Activated gamma-delta T cell treated with anti-CD3 and anti-CD28 coated beads, Interleukin-2, amount 50 U/mL, for 16 hours (primary cell): ENCODE measurements around the gene RNF213.
"Not testable (repeated sequence)": the region's sequence is repeated elsewhere in the genome, so short reads cannot be mapped to it uniquely, and the experiment has no call there.

Source experiments
- DNase-seq: peaks from one replicate; pipeline ENCODE4 v3.0.0-alpha.2; 2020; ENCODE audit warnings: low read depth

The RNF213 gene

DNA sequence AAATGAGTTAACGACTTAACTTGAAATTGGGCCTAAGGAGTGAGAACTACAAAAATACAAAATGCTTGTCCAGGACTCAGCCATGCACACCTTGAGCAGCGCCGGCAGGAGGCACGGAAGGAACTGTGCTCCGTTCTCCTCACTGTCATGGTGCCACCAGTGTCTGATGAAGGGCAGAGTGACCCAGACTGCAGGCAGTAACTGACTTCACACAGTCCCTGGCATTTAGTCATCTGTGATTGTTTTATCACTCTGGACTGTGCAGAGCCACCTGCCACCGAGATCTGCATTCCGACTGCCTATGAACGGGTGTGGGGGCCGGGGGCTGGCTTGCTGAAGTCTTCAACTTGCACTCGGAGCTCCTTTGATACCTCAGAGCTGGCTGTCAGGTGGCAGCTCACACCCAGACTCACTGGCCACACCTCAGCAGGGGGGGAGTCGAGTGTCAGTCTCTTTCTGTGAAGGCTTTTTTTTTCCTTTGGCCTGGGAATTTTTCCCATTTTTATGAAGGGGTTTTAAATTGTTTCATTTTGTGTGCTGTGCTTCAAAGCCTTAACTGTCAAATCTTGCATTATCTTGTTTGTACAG lies 134.1 kb downstream of the RNF213 start:
- no peak for DNase-seq

DNA sequence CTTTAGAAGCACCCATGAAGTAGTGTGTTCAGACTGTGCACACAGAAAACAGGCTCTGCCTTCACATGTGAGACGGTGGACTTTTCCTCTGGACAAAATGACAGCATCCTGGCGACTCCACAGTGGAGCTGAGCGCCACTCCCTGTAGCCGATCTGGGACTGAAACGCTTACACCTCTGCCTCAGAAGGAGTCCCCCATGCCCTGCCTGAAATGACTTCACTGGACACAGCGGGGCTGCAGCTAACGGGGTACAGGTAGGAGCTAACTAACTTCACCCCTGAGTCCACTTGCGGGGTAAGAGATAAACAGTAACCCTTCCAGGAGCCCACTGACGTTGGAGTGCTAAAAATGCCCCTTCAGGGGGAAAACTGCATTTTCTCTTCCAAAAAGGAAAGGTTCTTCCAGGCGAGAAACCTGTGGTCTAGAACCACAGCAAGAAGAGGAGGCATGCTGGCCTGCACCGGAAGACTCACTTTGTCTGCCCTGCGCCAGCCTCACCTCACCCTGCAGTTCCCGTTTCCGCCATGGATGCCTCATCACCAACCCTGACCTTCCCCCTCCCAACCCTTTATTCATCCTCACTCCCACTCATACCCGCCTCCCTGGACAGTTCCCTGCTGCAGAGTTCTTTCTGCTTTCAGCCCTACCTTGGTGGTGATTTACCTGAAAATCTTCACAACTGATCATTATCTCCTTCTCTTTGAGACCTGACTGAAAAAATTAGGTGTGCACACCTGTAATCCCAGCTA lies 134.9 kb downstream of the RNF213 start:
- no peak for DNase-seq

DNA sequence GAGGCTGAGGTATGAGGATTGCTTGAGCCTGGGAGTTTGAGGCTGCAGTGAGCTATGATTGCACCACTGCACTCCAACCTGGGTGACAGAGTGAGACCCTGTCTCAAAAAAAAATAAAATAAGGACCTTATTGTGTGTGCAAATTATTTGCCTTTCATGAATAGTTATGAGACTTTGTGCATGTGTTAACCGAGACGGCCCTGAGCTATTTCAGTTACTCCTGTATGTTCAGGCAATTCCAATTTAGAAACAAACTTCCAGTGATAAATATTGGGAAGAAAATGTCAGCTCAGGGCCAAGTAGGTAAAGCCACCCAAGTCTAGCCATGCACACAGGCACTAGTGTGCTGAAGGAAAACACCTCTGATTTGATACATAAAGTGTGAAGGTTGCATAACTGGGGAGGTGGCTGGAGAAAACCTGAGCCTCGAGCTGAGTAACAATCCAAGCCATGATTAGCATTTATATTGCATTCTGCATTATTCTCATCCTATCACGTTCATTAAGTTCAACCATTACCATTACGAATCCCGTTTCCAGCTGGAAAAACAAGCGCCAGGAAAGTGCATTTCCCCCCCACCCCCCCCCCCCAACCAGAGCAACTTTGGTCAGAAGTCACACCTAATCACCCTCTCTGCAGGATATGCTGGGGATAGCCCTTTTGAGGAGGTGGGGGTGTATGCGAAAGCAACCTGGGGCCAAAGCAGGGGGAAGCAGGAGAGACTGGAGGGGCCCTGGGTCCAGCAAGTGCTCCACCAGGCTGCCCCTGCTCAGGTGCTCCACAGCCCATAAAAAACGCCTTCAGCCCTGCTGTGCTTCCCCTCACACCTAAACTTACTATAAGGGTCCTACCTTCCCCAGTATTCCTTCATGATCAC lies 135.7 kb downstream of the RNF213 start:
- no peak for DNase-seq

DNA sequence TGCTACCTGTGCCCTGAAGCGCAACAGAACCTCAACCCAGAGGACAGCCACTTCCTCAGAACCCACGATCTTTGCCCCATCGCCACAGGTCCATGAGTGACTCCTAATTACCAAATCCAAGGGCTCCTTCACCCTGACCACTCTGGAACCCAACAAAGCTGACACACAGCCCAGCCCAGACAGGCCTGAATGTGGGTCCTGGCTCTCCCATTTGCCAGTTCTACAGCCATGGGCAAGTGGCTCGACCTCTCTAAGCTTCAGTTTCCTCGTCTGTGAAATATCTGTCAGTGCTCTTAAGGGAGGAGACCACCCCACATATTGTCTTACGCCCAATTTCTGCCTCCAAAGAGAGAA lies 136.4 kb downstream of the RNF213 start:
- DNase-seq: no peak

DNA sequence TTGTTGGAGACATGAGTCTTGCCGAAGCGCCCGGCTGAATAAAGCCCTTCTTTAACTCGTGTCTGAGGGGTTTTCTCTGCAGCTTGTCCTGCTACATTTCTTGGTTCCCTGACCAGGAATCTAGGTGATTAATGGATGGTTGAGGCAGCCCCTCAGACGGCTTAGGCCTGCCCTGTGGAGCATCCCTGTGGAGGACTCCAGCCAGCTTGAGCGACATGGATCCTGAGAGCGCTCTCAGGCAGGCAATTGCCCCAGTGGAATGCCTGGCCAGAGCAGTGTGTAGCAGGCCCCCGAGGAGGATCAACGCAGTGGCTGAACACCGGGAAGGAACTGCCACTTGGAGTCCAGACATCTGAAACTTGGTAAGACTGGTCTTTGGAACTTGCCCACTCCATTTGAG lies 137.0 kb downstream of the RNF213 start:
- no peak for DNase-seq

DNA sequence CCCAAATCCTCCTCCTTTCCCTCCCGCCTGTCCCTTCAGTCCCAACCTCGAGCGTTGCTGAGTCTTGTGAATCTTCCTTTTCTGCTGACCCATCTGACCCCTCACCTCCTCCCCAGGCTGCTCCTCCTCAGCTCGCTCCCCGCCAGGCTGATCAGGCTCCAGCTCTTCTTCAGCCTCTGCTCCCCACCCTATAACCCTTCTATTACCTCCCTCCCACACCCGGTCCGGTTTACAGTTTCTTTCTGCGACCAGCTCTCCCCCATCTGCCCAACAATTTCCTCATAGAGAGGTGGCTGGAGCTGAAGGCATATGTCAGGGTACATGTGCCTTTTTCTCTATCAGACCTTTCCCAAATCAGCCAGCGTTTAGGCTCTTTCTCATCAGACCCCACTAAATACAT lies 140.4 kb downstream of the RNF213 start:
- DNase-seq: not testable (repeated sequence)

DNA sequence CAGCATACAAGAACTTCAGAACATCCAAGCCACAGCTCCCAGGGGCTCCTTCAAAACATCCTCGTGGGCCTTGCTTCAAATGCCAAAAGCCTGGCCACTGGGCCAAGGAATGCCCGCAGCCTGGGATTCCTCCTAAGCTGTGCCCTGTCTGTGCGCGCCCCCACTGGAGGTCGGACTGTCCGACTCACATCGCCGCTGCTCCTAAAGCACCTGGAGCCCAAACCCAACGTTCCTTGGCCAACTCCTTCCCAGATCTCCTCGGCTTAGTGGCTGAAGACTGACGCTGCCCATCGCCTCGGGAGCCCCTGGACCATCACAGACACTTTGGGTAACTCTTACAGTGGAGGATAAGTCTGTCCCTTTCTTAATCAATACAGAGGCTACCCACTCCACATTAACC lies 141.4 kb downstream of the RNF213 start:
- not testable (repeated sequence) for DNase-seq

DNA sequence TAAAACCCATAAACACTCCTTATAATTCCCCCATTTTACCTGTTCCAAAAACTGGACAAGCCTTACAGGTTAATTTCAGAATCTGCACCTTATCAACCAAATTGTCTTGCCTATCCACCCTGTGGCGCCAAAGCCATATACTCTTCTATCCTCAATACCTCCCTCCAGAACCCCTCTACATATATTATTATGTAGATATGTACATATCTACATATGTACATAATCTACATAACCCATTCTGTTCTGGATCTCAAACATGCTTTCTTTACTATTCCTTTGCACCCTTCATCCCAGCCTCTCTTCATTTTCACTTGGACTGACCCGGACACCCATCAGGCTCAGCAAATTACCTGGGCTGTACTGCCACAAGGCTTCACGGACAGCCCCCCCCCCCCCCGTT lies 142.3 kb downstream of the RNF213 start:
- DNase-seq: no peak

DNA sequence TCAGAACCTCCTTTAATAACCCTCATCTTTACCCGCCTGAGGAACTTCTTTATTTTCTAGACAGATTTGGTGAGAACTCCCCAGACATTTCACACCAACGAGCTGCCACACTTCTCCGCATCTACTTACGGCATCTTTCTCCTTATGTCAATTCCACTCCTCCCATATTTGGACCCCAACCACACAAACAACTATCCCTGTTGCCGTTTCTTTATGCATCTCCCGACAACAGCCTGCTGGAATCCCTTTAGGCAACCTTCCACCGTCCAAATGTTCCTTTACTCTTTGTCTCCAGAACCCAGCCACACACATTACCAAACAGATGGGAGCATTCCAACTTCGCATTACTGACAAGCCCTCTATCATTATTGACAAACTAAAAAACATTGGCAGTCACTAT lies 145.5 kb downstream of the RNF213 start:
- no peak for DNase-seq

DNA sequence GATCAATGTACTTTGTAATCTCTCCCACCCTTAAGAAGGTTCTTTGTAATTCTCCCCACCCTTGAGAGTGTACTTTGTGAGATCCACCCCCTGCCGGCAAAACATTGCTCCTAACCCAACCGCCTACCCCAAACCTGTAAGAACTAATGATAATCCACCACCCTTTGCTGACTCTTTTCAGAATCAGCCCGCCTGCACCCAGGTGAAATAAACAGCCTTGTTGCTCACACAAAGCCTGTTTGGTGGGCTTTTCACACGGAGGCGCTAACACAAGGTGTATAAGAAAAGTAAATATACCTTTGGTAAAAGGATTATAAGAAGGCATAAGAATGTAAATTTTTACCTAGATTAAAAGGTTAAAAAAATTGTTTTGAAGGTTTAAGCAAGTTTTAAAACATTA lies 147.3 kb downstream of the RNF213 start:
- DNase-seq: not testable (repeated sequence)

DNA sequence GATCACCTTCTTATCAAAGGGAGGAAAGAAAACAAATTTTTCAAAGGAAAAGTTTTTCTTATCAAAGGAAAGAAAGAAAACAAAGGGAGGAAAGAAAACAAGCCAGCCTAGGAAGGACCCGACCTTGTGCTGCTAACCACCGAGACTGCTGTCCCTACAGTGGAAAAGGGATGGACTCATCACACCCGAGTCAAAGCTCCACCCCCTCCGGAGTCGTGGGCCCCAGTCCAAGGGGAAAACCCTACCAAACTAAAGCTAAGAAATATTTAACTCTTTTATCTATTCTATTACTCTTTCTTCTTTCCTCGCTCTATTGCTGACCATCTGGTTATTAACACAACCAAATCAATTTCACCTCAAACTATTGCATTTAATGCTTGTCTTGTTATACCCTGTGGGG lies 148.2 kb downstream of the RNF213 start:
- DNase-seq: no peak

DNA sequence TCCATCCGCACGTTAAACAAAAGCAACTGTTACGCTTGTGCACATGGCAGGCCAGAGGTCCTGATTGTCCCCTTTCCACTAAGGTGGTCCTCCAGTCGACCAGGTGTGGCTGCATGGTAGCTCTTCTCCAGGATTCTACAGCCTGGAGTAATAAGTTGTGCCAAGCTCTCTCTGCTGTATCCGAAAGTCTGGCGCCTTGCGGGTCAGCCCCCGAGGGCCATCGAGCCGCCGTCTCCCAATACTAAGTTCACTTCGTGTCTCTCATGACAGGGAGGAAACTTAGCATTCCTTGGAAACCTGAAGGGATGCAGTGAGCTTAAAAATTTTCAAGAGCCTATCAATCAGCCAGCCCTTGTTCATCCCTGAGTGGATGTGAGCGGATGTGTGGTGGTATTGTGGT lies 149.0 kb downstream of the RNF213 start:
- DNase-seq: no peak

DNA sequence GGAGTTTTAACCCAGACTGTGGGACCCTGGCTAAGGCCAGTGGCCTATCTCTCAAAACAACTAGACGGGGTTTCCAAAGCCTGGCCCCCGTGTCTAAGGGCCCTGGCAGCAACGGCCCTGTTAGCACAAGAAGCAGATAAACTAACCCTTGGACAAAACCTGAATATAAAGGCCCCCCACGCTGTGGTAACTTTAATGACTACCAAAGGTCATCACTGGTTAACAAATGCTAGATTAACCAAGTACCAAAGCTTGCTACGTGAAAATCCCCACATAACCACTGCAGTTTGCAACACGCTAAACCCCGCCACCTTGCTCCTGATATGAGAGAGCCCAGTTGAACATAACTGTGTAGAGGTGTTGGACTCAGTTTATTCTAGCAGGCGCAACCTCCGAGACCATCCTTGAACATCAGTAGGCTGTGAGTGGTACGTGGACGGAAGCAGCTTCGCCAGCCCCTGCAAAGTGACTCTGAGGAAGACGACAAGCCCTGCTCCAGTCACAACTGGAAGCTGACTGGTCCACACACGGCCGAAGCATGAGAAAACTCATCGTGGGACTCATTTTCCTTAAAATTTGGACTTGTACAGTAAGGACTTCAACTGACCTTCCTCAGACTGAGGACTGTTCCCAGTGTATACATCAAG lies 149.9 kb downstream of the RNF213 start:
- DNase-seq: not testable (repeated sequence)

DNA sequence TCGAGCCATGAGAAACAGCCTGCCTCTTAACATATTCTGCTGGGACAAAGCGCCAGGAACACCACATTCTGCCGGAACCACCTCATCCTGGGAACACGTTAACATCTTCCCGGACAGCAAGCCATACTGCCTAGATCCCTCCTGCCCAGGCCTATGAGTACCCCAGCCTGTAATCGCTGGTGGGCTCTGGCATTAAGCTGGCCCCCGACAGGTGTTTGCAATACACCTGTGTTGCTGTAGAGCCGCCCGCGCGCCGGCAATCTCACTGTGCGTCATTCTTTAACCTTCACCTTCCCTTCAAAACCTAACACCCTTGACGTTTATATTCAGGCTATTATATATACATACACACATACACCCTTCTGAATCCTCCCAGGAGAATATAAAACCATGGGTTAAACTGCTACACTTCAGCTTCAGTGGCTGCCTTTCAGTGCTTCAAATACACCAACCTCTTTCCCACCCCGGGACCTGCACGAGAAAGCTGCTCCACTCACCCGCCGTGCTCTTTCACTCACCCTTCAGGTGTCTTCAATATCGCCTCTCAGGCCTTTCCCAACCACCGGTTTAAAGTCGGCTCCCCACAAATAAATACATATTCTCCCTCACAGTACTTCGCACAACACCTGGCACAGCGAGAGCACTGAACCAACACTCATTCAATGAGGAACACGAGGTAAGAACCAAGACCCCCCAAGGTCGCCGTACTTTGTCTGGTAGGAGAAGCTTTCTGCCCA lies 153.3 kb downstream of the RNF213 start:
- no peak for DNase-seq

DNA sequence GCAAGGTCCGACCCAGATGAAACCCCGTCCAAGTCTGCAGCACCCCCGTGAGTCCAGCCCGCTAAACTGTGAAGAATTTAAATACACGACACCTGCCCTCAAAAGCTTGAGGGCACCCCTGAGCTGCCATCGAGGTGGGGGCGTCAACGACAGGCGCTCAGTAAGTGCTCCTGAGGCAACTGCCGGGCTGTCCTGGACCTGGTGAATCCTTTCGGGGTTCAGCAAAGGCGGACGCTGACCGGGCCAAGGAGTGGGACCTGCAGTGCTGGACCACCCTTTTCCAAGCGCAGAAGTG lies 153.8 kb downstream of the RNF213 start:
- no peak for DNase-seq

DNA sequence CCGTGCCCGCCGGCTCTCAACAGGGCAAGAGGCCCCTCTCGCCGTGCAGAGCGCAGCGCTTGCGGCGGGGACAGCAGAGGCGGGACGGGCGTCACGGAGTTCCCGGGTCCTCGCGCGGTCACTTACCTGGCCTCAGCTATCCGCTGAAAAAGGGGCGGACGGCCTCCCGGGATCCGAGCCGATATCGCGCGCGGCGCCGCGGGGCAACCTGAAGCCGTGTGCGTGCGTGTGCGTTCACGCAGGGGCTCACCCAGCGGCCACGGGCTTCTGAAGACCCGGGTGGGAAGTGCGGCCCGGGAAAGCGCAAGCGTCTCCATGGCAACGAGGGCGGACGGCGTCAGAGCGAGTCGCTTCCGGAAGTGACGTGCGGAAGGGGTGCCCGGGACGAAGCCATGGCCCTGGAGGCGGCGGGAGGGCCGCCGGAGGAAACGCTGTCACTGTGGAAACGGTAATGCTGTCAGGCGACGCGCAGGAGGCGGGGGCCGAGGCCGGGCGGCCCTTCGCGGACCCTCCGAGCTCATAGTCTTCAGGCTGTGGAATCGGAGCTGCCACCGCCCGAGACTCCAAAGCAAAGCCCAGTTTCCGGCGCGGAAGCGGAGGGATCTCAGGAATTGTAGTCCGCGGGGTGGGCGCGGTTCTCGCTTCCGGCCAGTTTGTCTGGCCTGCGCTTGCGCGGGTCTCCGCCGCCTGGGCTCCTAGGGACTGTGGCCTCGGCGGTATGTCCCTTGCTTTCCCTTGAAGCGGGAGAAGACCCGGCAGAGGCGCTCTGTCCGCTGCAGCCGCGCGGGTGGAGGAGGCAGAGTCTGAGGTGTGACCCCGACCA lies 154.4 kb downstream of the RNF213 start, which contains the start of gene ENDOV:
ENDOV (plus strand) TSS at position 365 of the 823 bp plus-strand sequence; CDS start at position 393, 28 bp downstream.
- peak; percentile 90 for DNase-seq

DNA sequence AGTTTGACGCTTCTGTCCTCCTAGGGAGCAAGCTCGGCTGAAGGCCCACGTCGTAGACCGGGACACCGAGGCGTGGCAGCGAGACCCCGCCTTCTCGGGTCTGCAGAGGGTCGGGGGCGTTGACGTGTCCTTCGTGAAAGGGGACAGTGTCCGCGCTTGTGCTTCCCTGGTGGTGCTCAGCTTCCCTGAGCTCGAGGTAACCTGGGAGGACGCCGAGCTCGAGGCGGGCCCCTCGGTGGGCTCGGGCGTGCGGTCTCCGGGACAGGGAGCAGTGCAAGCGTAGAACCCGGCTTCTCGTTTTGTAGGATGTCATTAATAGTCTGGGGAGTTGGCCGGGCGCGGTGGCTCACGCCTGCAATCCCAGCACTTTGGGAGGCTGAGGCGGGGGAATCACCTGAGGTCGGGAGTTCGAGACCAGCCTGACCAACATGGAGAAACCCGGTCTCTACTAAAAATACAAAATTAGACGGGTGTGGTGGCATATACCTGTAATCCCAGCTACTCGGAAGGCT lies 155.0 kb downstream of the RNF213 start:
- no peak for DNase-seq

DNA sequence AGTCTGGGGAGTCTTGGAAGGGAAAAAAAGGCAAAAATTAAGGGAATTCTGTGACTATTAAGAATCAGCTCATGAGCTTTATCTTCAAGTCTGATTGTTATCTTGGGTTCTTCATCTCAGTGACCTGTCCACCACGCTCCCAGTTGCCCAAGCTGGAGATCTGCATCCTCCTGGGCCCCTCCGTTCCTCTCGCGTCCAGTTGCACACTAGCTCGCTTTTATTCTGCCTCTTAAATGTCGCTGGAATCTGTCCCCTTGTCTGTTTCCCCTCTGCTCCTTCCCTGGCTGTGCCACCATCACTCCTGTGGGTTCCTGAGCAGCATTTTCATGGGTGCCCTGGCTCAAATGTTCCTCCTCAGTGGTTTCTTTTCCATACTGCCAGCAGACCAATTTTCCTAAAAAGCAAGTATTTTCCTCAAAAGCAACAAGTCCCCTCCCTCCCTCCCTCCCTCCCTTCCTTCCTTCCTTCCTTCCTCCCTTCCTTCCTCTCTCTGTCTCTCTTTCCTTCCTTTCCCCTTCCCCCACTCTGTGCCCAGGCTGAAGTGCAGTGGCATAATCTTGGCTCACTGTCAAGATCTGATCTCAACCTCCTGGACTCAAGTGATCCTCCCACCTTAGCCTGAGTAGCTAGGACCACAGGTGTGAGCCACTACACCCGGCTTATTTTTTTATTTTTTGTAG lies 155.7 kb downstream of the RNF213 start:
- DNase-seq: no peak

DNA sequence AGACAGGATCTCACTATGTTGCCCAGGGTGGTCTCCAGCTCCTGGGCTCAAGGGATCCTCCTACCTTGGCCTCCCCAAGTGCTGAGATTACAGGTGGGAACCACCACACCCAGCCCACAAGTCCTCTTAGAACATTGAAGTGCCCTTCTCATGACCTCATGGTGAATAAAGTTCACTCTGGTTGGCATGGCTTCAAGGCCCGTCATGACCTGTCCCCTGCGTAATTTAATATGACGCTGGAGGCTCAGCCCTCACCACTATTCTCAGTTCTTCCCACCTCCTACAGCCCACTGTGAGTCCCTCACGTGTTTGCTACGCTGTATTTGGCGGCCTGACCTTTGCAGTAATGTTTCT lies 156.3 kb downstream of the RNF213 start:
- DNase-seq: no peak

DNA sequence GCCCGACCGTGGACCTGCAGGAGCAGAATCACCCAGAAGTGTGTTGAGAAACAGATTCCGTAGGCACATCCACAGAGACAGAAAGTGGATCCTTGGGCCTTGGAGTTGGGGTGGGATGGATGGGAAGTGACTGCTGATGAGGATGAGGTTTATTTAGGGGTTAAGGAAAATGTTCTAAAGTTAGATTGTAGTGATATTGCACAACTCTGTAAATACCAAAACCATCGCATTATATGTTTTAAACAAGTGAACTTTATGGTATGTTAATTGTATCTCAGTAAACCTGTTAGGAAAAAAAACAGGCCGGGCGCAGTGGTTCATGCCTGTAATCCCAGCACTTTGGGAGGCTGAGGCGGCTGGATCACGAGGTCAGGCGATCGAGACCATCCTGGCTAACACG lies 157.9 kb downstream of the RNF213 start:
- no peak for DNase-seq
